ENCODE results near the gene ZMIZ1.
A peak's percentile ranks its signal among the peaks of the same experiment; 100 is the strongest.

ZMIZ1 gene

GRCh38 chr10:79187121-79187940 lies 118.6 kb downstream of the ZMIZ1 start:
- 97% methylated on average over 15 of the region's 15 CpGs for WGBS
- no peak for DNase-seq
- H3K23ac ChIP-seq (ENCODE audit: low read length in 2 of 2) = no peak overlapping the region
- H3K14ac ChIP-seq (ENCODE audit: low read length in 2 of 2) = peak overlapping the region in 1 of 2 experiments; percentile 49
- no peaks in the 10 kb centered on the region for H3K27me3 ChIP-seq (ENCODE audit: control insufficient read depth in 1 of 2, insufficient read depth in 1 of 2, low read length in 2 of 2)
- H3K36me3 ChIP-seq (ENCODE audit: control insufficient read depth in 1 of 2, insufficient read depth in 2 of 2, low read depth in 1 of 2, low read length in 2 of 2) = peaks cover 37 to 54% of the 10 kb centered on the region in 2 experiments
- no peak overlapping the region for H3K9ac ChIP-seq (ENCODE audit: low read length)
- H2AK5ac ChIP-seq (ENCODE audit: low read length, severe bottlenecking) = peak overlapping the region; percentile 97
- H2BK15ac ChIP-seq (ENCODE audit: low read depth, poor library complexity, severe bottlenecking) = peak overlapping the region; percentile 38
- no peaks in the 10 kb centered on the region for H3K9me3 ChIP-seq (ENCODE audit: control insufficient read depth, low read length)
- H2BK12ac ChIP-seq (ENCODE audit: low read length in 2 of 2) = peak overlapping the region; percentile 14 to 97
- no peak overlapping the region for H3K4me2 ChIP-seq (ENCODE audit: low read length, poor library complexity, severe bottlenecking)
- H3K4ac ChIP-seq (ENCODE audit: low read depth in 1 of 2, low read length in 2 of 2) = peak overlapping the region; percentile 75 to 86
- H2BK120ac ChIP-seq (ENCODE audit: low read depth, low read length) = peak overlapping the region; percentile 74
- H4K8ac ChIP-seq (ENCODE audit: low read length) = no peak overlapping the region
- H3K18ac ChIP-seq (ENCODE audit: low read depth in 1 of 2, low read length in 2 of 2) = peak overlapping the region; percentile 58 to 71
- H2BK5ac ChIP-seq (ENCODE audit: low read depth, low read length, poor library complexity, severe bottlenecking) = no peak overlapping the region
- peaks cover 32% of the 10 kb centered on the region for H3K79me1 ChIP-seq (replicated peaks; ENCODE audit: low read length, poor library complexity, severe bottlenecking)
- H3K27ac ChIP-seq (ENCODE audit: low read length, poor library complexity, severe bottlenecking) = peak overlapping the region; percentile 87
- H2AFZ ChIP-seq (ENCODE audit: low read depth, low read length) = no peak overlapping the region
- H4K91ac ChIP-seq (ENCODE audit: low read length) = peak overlapping the region; percentile 9
- no peak overlapping the region for H3K4me3 ChIP-seq (ENCODE audit: insufficient read depth in 1 of 2, low read depth in 1 of 2, low read length in 2 of 2)
- peaks cover 82% of the 10 kb centered on the region for H3K4me1 ChIP-seq (ENCODE audit: control insufficient read depth, insufficient read depth, low read depth, low read length)

GRCh38 chr10:79188154-79188965 lies 119.6 kb downstream of the ZMIZ1 start:
- no peak overlapping the region for H3K4me3 ChIP-seq (ENCODE audit: insufficient read depth in 1 of 2, low read depth in 1 of 2, low read length in 2 of 2)
- no peak overlapping the region for H3K9ac ChIP-seq (ENCODE audit: low read length)
- H4K91ac ChIP-seq (ENCODE audit: low read length) = peak overlapping the region; percentile 76
- H3K27ac ChIP-seq (ENCODE audit: low read length, poor library complexity, severe bottlenecking) = peak overlapping the region; percentile 29
- peaks cover 80% of the 10 kb centered on the region for H3K4me1 ChIP-seq (ENCODE audit: control insufficient read depth, insufficient read depth, low read depth, low read length)
- no peak overlapping the region for H2AFZ ChIP-seq (ENCODE audit: low read depth, low read length)
- H2BK120ac ChIP-seq (ENCODE audit: low read depth, low read length) = peak overlapping the region; percentile 66
- H3K23ac ChIP-seq (ENCODE audit: low read length in 2 of 2) = peak overlapping the region in 1 of 2 experiments; percentile 60
- peak overlapping the region; percentile 60 to 79 for H3K4ac ChIP-seq (ENCODE audit: low read depth in 1 of 2, low read length in 2 of 2)
- no peak overlapping the region for H3K4me2 ChIP-seq (ENCODE audit: low read length, poor library complexity, severe bottlenecking)
- H2AK5ac ChIP-seq (ENCODE audit: low read length, severe bottlenecking) = peak overlapping the region; percentile 82
- H3K14ac ChIP-seq (ENCODE audit: low read length in 2 of 2) = peak overlapping the region in 1 of 2 experiments; percentile 68
- H2BK5ac ChIP-seq (ENCODE audit: low read depth, low read length, poor library complexity, severe bottlenecking) = peak overlapping the region; percentile 54
- H3K36me3 ChIP-seq (ENCODE audit: control insufficient read depth in 1 of 2, insufficient read depth in 2 of 2, low read depth in 1 of 2, low read length in 2 of 2) = peaks cover 33 to 50% of the 10 kb centered on the region in 2 experiments
- H3K9me3 ChIP-seq (ENCODE audit: control insufficient read depth, low read length) = no peaks in the 10 kb centered on the region
- H3K27me3 ChIP-seq (ENCODE audit: control insufficient read depth in 1 of 2, insufficient read depth in 1 of 2, low read length in 2 of 2) = no peaks in the 10 kb centered on the region
- H4K8ac ChIP-seq (ENCODE audit: low read length) = peak overlapping the region; percentile 46
- H3K79me1 ChIP-seq (replicated peaks; ENCODE audit: low read length, poor library complexity, severe bottlenecking) = peaks cover 31% of the 10 kb centered on the region
- H3K18ac ChIP-seq (ENCODE audit: low read depth in 1 of 2, low read length in 2 of 2) = peak overlapping the region; percentile 69 to 73
- 57% methylated on average over 14 of the region's 14 CpGs for WGBS
- no peak for DNase-seq
- H2BK12ac ChIP-seq (ENCODE audit: low read length in 2 of 2) = peak overlapping the region; percentile 66 to 81
- peak overlapping the region; percentile 31 for H2BK15ac ChIP-seq (ENCODE audit: low read depth, poor library complexity, severe bottlenecking)

DNA sequence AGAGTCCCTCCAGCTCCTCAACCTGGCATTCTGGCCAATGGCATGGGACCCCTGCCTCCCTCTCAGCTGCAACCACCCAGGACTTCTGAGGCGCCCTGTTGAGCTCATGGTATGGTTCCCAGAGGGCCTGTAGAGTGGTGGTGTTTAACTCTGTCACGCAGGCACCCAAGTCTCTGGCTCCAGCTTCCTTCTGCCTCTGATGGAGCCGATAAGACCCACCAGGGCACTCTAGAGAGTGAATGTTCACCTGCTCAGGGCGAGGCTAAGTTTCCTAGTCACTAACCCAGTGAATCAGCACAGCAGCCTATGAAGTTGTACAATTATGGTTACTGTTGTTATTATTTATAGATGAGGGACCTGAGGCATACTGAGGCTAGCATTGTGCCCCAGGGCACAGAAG lies 120.4 kb downstream of the ZMIZ1 start:
- H3K4ac ChIP-seq (ENCODE audit: low read depth in 1 of 2, low read length in 2 of 2) = peak overlapping the region; percentile 60 to 76
- H2AFZ ChIP-seq (ENCODE audit: low read depth, low read length) = no peak overlapping the region
- no peak for DNase-seq
- H2BK12ac ChIP-seq (ENCODE audit: low read length in 2 of 2) = peak overlapping the region; percentile 37 to 72
- H4K8ac ChIP-seq (ENCODE audit: low read length) = no peak overlapping the region
- no peak overlapping the region for H2BK120ac ChIP-seq (ENCODE audit: low read depth, low read length)
- H3K9ac ChIP-seq (ENCODE audit: low read length) = peak overlapping the region; percentile 5
- H3K27me3 ChIP-seq (ENCODE audit: control insufficient read depth in 1 of 2, insufficient read depth in 1 of 2, low read length in 2 of 2) = no peaks in the 10 kb centered on the region
- peaks cover 41 to 51% of the 10 kb centered on the region in 2 experiments for H3K36me3 ChIP-seq (ENCODE audit: control insufficient read depth in 1 of 2, insufficient read depth in 2 of 2, low read depth in 1 of 2, low read length in 2 of 2)
- no peaks in the 10 kb centered on the region for H3K9me3 ChIP-seq (ENCODE audit: control insufficient read depth, low read length)
- H2BK5ac ChIP-seq (ENCODE audit: low read depth, low read length, poor library complexity, severe bottlenecking) = no peak overlapping the region
- peaks cover 35% of the 10 kb centered on the region for H3K79me1 ChIP-seq (replicated peaks; ENCODE audit: low read length, poor library complexity, severe bottlenecking)
- H3K14ac ChIP-seq (ENCODE audit: low read length in 2 of 2) = no peak overlapping the region
- no peak overlapping the region for H3K4me3 ChIP-seq (ENCODE audit: insufficient read depth in 1 of 2, low read depth in 1 of 2, low read length in 2 of 2)
- H3K23ac ChIP-seq (ENCODE audit: low read length in 2 of 2) = no peak overlapping the region
- peak overlapping the region; percentile 82 for H2AK5ac ChIP-seq (ENCODE audit: low read length, severe bottlenecking)
- H3K4me1 ChIP-seq (ENCODE audit: control insufficient read depth, insufficient read depth, low read depth, low read length) = peaks cover 81% of the 10 kb centered on the region
- WGBS = 100% methylated on average over 4 of the region's 4 CpGs
- no peak overlapping the region for H3K27ac ChIP-seq (ENCODE audit: low read length, poor library complexity, severe bottlenecking)
- peak overlapping the region; percentile 31 for H2BK15ac ChIP-seq (ENCODE audit: low read depth, poor library complexity, severe bottlenecking)
- H3K18ac ChIP-seq (ENCODE audit: low read depth in 1 of 2, low read length in 2 of 2) = peak overlapping the region; percentile 35 to 52
- H3K4me2 ChIP-seq (ENCODE audit: low read length, poor library complexity, severe bottlenecking) = no peak overlapping the region
- no peak overlapping the region for H4K91ac ChIP-seq (ENCODE audit: low read length)

All from mesenchymal stem cell (in vitro differentiated cells and primary cell).